Osteoblast (primary cell): ENCODE data around the gene NAGA. TPM values are rescaled to one million over a fixed set of nuclear protein-coding genes. Genes with fewer than 3 reads are reported as not detected.

Experiments
- DNase-seq: peaks from one replicate; pipeline ENCODE4 v3.0.0; 2011; ENCODE audit warnings: low spot score, mixed read lengths; ENCODE audit not compliant: insufficient read length; ENCODE audit errors: missing footprints
- H2AFZ ChIP-seq: 2 replicates; pipeline ENCODE4 v1.6.0; 2011; ENCODE audit warnings: mild to moderate bottlenecking, low read length
- H3K27ac ChIP-seq: 2 replicates; pipeline ENCODE4 v1.5.1; 2011; ENCODE audit warnings: mild to moderate bottlenecking, low read depth, low read length, moderate library complexity
- H3K27me3 ChIP-seq: 2 replicates; pipeline ENCODE4 v1.6.0; 2012; ENCODE audit warnings: mild to moderate bottlenecking, control low read depth, inconsistent platforms, low read length, moderate library complexity; ENCODE audit not compliant: insufficient read depth
- H3K36me3 ChIP-seq: 2 replicates; pipeline ENCODE4 v1.5.1; 2011; ENCODE audit warnings: mild to moderate bottlenecking, low read length, control low read depth, moderate library complexity; ENCODE audit not compliant: insufficient read depth
- H3K4me1 ChIP-seq: 2 replicates; pipeline ENCODE4 v1.5.1; 2011; ENCODE audit warnings: mild to moderate bottlenecking, low read length, control low read depth, moderate library complexity; ENCODE audit not compliant: insufficient read depth
- H3K4me2 ChIP-seq: 2 replicates; pipeline ENCODE4 v1.6.0; 2011; ENCODE audit warnings: mild to moderate bottlenecking, low read length; ENCODE audit not compliant: insufficient read depth
- H3K4me3 ChIP-seq: fragments of 200-600 bp; sonication (generic); 3 replicates; pipeline ENCODE4 v1.5.1; 2012; ENCODE audit warnings: mild to moderate bottlenecking, low read length, inconsistent platforms; ENCODE audit not compliant: insufficient read depth
- H3K79me2 ChIP-seq: 2 replicates; pipeline ENCODE4 v1.6.0; 2012; ENCODE audit warnings: mild to moderate bottlenecking, low read length, control low read depth, inconsistent platforms; ENCODE audit not compliant: insufficient read depth
- H3K9me3 ChIP-seq: 2 replicates; pipeline ENCODE4 v1.5.1; 2011; ENCODE audit warnings: low read depth, low read length, control low read depth
- H4K20me1 ChIP-seq: 2 replicates; pipeline ENCODE4 v1.6.0; 2012; ENCODE audit warnings: mild to moderate bottlenecking, low read length, control low read depth; ENCODE audit not compliant: insufficient read depth
- CTCF ChIP-seq: IDR thresholded peaks from 2 replicates; pipeline ENCODE4 v1.5.1; 2011; ENCODE audit warnings: mild to moderate bottlenecking, low read depth, low read length, moderate library complexity; ENCODE audit errors: extremely low read depth
- total RNA-seq: library from RNA; depleted of rRNA; stranded (reverse); fragments of >200 nt; gene quantifications from 2 replicates; pipeline ENCODE4 v1.2.3, GENCODE V29; 2012

The NAGA gene
- total RNA-seq, 1 donor: 44.2 TPM

DNA sequence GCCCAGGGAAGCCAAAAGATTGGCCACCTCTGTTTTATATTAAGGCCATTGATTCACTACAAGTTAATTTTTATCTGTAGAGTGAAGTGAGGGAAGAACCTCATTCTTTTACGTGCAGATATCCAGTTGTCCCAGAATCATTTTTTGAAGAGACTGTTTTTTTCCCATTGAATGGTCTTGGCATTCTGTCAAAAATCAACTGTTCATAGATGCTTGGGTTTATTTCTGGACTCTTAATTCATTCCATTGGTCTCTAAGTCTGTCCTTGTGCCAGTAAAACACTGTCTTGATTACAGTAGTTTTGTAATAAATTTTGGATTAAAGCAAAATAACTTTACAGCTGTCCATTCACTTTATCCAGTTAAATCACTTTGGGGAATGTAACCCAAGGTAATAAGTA lies 45.2 kb downstream of the NAGA start:
- no peak overlapping the region for H3K4me3 ChIP-seq
- no peak for TF ChIP-seq CTCF
- H2AFZ ChIP-seq: no peak overlapping the region
- H3K36me3 ChIP-seq: no peaks in the 10 kb centered on the region
- H3K79me2 ChIP-seq: no peaks in the 10 kb centered on the region
- H3K4me2 ChIP-seq: no peak overlapping the region
- no peaks in the 10 kb centered on the region for H3K4me1 ChIP-seq
- DNase-seq: no peak
- H3K27me3 ChIP-seq: peaks cover 3% of the 10 kb centered on the region
- H3K27ac ChIP-seq: no peak overlapping the region
- no peaks in the 10 kb centered on the region for H4K20me1 ChIP-seq
- no peaks in the 10 kb centered on the region for H3K9me3 ChIP-seq

DNA sequence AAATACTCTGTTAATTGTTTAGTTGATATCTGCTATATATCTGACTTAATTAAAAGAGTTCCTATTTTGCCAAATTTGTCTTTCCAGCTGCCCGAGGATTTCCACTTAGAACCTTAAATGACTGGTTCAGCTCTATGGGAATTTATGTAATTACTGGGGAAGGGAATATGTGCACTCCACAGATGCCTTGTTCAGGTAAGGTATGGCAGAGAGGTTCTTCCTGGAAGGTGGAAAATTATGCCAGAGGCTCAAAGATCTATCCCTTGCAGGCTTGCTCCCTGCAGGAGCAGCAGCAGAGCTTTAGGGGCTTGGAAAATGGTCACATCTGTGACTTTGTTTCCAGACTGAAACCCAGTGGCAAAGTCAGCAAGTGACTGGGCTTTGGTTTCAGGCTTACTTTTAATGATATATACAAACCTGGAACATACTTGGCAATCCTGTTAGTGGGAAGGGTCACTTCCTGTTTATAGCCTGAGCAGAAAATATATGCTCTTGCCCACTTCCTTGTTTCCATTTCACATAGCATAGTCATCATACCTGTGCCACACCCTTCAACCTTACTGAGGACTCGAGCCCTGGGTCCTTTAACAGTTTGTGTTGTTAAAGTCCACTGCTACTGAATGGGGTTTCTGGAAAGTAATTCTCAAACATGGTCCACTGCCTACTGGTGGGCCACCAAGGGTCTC lies 48.3 kb downstream of the NAGA start:
- Histone ChIP-seq H2AFZ (no peak overlapping the region), H3K9me3 (no peaks in the 10 kb centered on the region), H3K4me2 (no peak overlapping the region), H3K27me3 (peaks cover 3% of the 10 kb centered on the region), H3K4me1 (no peaks in the 10 kb centered on the region), H3K27ac (no peak overlapping the region), H3K79me2 (no peaks in the 10 kb centered on the region), H3K36me3 (no peaks in the 10 kb centered on the region), H4K20me1 (no peaks in the 10 kb centered on the region), H3K4me3 (no peak overlapping the region)
- TF ChIP-seq CTCF: no peak
- DNase-seq: no peak

GRCh38 chr22:42021571-42021970 lies 49.0 kb downstream of the NAGA start:
- H2AFZ ChIP-seq: no peak overlapping the region
- H3K9me3 ChIP-seq: no peaks in the 10 kb centered on the region
- H3K79me2 ChIP-seq: no peaks in the 10 kb centered on the region
- H4K20me1 ChIP-seq: no peaks in the 10 kb centered on the region
- DNase-seq: no peak
- no peak overlapping the region for H3K4me2 ChIP-seq
- H3K27me3 ChIP-seq: peaks cover 7% of the 10 kb centered on the region
- H3K36me3 ChIP-seq: no peaks in the 10 kb centered on the region
- H3K27ac ChIP-seq: no peak overlapping the region
- H3K4me1 ChIP-seq: no peaks in the 10 kb centered on the region
- no peak overlapping the region for H3K4me3 ChIP-seq
- TF ChIP-seq CTCF: no peak

GRCh38 chr22:42018224-42018623 lies 52.4 kb downstream of the NAGA start:
- Histone ChIP-seq H3K79me2 (no peaks in the 10 kb centered on the region), H2AFZ (no peak overlapping the region), H3K9me3 (no peaks in the 10 kb centered on the region), H3K4me1 (no peaks in the 10 kb centered on the region), H3K4me3 (no peak overlapping the region), H4K20me1 (no peaks in the 10 kb centered on the region), H3K4me2 (no peak overlapping the region), H3K36me3 (no peaks in the 10 kb centered on the region), H3K27ac (no peak overlapping the region), H3K27me3 (peaks cover 16% of the 10 kb centered on the region)
- TF ChIP-seq CTCF: no peak
- no peak for DNase-seq
